PC-3 (cell line): ENCODE data around the gene PLA2G2C. TPM values are rescaled to one million over a fixed set of nuclear protein-coding genes. Genes with fewer than 3 reads are reported as not detected.
A peak's percentile ranks its signal among the peaks of the same experiment; 100 is the strongest.

Experiments used
- ATAC-seq: fragments of 200-7000 bp; cut with Tn5 transposase; 2 replicates; pipeline ENCODE4 v1.9.1; 2020; ENCODE audit warnings: mild to moderate bottlenecking, moderate library complexity
- BruUV-seq: library from RNA; stranded (reverse); fragments of 400-500 nt; replicated peaks from 2 replicates; lab custom pipeline; 2021; lab: Mats Ljungman, UMichigan
- CTCF ChIA-PET: fragments of 300-600 bp; sonication (Branson Sonifier 250); formaldehyde crosslinking; loops from one replicate; lab custom pipeline; 2022; ENCODE audit warnings: antibody characterized with exemption; lab: Charles Lee
- POLR2A ChIA-PET: fragments of 300-600 bp; sonication (Branson Sonifier 250); formaldehyde crosslinking; loops from one replicate; lab custom pipeline; 2022; ENCODE audit warnings: antibody characterized with exemption; ENCODE audit not compliant: unreplicated experiment; lab: Charles Lee
- DNase-seq: peaks from one replicate; pipeline ENCODE4 v3.0.0-alpha.2; 2015
- H2AFZ ChIP-seq: fragments of 300-600 bp; sonication (generic); 2 replicates; pipeline ENCODE4 v1.6.0; 2016; ENCODE audit warnings: antibody characterized with exemption, low read length
- H3F3A ChIP-seq: fragments of 300-600 bp; sonication (generic); one replicate; pipeline ENCODE4 v1.6.0; 2017; ENCODE audit warnings: antibody characterized with exemption, low read length, control low read depth, mild to moderate bottlenecking; ENCODE audit not compliant: unreplicated experiment
- H3K27ac ChIP-seq: fragments of 300-600 bp; sonication (generic); 2 replicates; pipeline ENCODE4 v1.5.1; 2016; ENCODE audit warnings: mild to moderate bottlenecking, low read length
- H3K27me3 ChIP-seq: fragments of 300-600 bp; sonication (generic); 2 replicates; pipeline ENCODE4 v1.6.1; 2016; ENCODE audit warnings: low read length, mixed read lengths
- H3K36me3 ChIP-seq: fragments of 300-600 bp; sonication (generic); 2 replicates; pipeline ENCODE4 v1.6.1; 2016; ENCODE audit warnings: low read depth, mixed run types, low read length, mixed read lengths
- H3K4me1 ChIP-seq: fragments of 300-600 bp; sonication (generic); 2 replicates; pipeline ENCODE4 v1.5.1; 2016; ENCODE audit warnings: low read length; ENCODE audit not compliant: insufficient read depth
- H3K4me2 ChIP-seq: fragments of 300-600 bp; sonication (generic); 2 replicates; pipeline ENCODE4 v1.6.0; 2016; ENCODE audit warnings: low read length
- H3K4me3 ChIP-seq: fragments of 300-600 bp; sonication (generic); 2 replicates; pipeline ENCODE4 v1.5.1; 2016; ENCODE audit warnings: mild to moderate bottlenecking, low read length, mixed read lengths
- H3K79me2 ChIP-seq: fragments of 300-600 bp; sonication (generic); 2 replicates; pipeline ENCODE4 v1.6.1; 2017; ENCODE audit warnings: low read length, mixed read lengths
- H3K9ac ChIP-seq: fragments of 300-600 bp; sonication (generic); 2 replicates; pipeline ENCODE4 v1.6.0; 2016; ENCODE audit warnings: mild to moderate bottlenecking, low read length
- H3K9me2 ChIP-seq: fragments of 300-600 bp; sonication (generic); replicated peaks from 2 replicates; pipeline ENCODE4 v1.6.1; 2016; ENCODE audit warnings: mixed run types, low read length, mixed read lengths
- H3K9me3 ChIP-seq: fragments of 300-600 bp; sonication (generic); 2 replicates; pipeline ENCODE4 v1.6.1; 2016; ENCODE audit warnings: low read length, mixed read lengths
- H4K20me1 ChIP-seq: fragments of 300-600 bp; sonication (generic); 2 replicates; pipeline ENCODE4 v1.6.1; 2016; ENCODE audit warnings: low read length, mixed read lengths
- CTCF ChIP-seq: fragments of 300-600 bp; sonication (generic); conservative IDR thresholded peaks from 2 replicates; pipeline ENCODE4 v1.5.1; 2017; ENCODE audit warnings: antibody characterized with exemption, low read depth, mild to moderate bottlenecking, low read length
- EZH2 ChIP-seq: fragments of 300-600 bp; sonication (generic); IDR thresholded peaks from one replicate; pipeline ENCODE4 v1.6.1; 2017; ENCODE audit warnings: antibody characterized with exemption, mild to moderate bottlenecking, low read length; ENCODE audit not compliant: unreplicated experiment
- EZH2phosphoT487 ChIP-seq: fragments of 300-600 bp; sonication (generic); IDR thresholded peaks from 2 replicates; pipeline ENCODE4 v1.6.1; 2018; ENCODE audit warnings: mild to moderate bottlenecking, antibody characterized with exemption, low read length, borderline replicate concordance
- intact Hi-C: fragments of 100-400 bp; cut with micrococcal nuclease; formaldehyde crosslinking; loops from 2 replicates; pipeline ENCODE4 v1.9.0; 2023
- total RNA-seq: library from RNA; depleted of rRNA; stranded (reverse); fragments of >200 nt; gene quantifications from 2 replicates; pipeline ENCODE4 v1.2.3, GENCODE V29; 2014

Gene PLA2G2C
- total RNA-seq, 1 experiment from 2014 or later, result not detected

- ATAC-seq (no peak), DNase-seq (peak; percentile 7)
- peak overlapping the region; percentile 92 for H3K9ac ChIP-seq
- no peaks in the 10 kb centered on the region for H3K9me3 ChIP-seq
- peak overlapping the region; percentile 62 for H3K4me2 ChIP-seq
- H2AFZ ChIP-seq, result no peak overlapping the region
- TSS peak; percentile 80 for BruUV-seq
- no peak for TF ChIP-seq CTCF
- TF ChIP-seq EZH2, result no peak
- no peak for TF ChIP-seq EZH2phosphoT487
- H3F3A ChIP-seq, result peaks cover 8% of the 10 kb centered on the region
- H3K27ac ChIP-seq, result peak overlapping the region; percentile 99
- intact Hi-C loops, result loop anchor here (1.0 to 5.0 kb wide), 4 partner anchors 45 to 282 kb away; no protein-coding TSS in a partner anchor
- peaks cover 53% of the 10 kb centered on the region for H3K4me1 ChIP-seq
- H3K9me2 ChIP-seq, result no peaks in the 10 kb centered on the region
- peak overlapping the region; percentile 36; the same call in 1 of the 2 replicates for H3K4me3 ChIP-seq
- no peaks in the 10 kb centered on the region for H4K20me1 ChIP-seq
- H3K27me3 ChIP-seq, result no peaks in the 10 kb centered on the region
- ChIA-PET POLR2A (interaction anchor here (0.6 to 0.7 kb wide), 2 partner anchors 40 to 209 kb away, joined by 5 to 14 read pairs; no protein-coding TSS in a partner anchor), CTCF (interaction anchor here (0.6 to 2.4 kb wide), 19 partner anchors 13 to 1040 kb away, joined by 3 to 25 read pairs (median 7); no protein-coding TSS in a partner anchor)
- no peaks in the 10 kb centered on the region for H3K36me3 ChIP-seq
- no peaks in the 10 kb centered on the region for H3K79me2 ChIP-seq
Observed at GRCh38 chr1:20212085-20212684, 25.9 kb upstream of the PLA2G2C start.

- ATAC-seq, result peak; percentile 82
- peak overlapping the region; percentile 92 for H3K9ac ChIP-seq
- no TSS peak for BruUV-seq
- H3K4me1 ChIP-seq, result peaks cover 57% of the 10 kb centered on the region
- H3K27ac ChIP-seq, result peak overlapping the region; percentile 99
- peak; percentile 96 for DNase-seq
- ChIA-PET CTCF (interaction anchor here (2.0 to 2.4 kb wide), 2 partner anchors 46 to 283 kb away, joined by 23 to 25 read pairs; no protein-coding TSS in a partner anchor), POLR2A (no interaction called here)
- H3K9me3 ChIP-seq, result no peaks in the 10 kb centered on the region
- H3K79me2 ChIP-seq, result no peaks in the 10 kb centered on the region
- H2AFZ ChIP-seq, result no peak overlapping the region
- H3K9me2 ChIP-seq, result no peaks in the 10 kb centered on the region
- no peaks in the 10 kb centered on the region for H4K20me1 ChIP-seq
- intact Hi-C loops, result loop anchor here (1.0 to 5.0 kb wide), 3 partner anchors 13 to 146 kb away; no protein-coding TSS in a partner anchor
- peaks cover 8% of the 10 kb centered on the region for H3F3A ChIP-seq
- H3K4me3 ChIP-seq, result no peak overlapping the region
- H3K36me3 ChIP-seq, result no peaks in the 10 kb centered on the region
- no peaks in the 10 kb centered on the region for H3K27me3 ChIP-seq
- H3K4me2 ChIP-seq, result peak overlapping the region; percentile 62
- TF ChIP-seq EZH2 (no peak), CTCF (no peak), EZH2phosphoT487 (no peak)
Observed at GRCh38 chr1:20211511-20211931, 25.2 kb upstream of the PLA2G2C start.
